Astrocyte (in vitro differentiated cells and primary cell): ENCODE results near the gene CELF4. TPM values are rescaled to one million over a fixed set of nuclear protein-coding genes. Genes with fewer than 3 reads are reported as not detected.

Experiments
- DNase-seq: peaks from one replicate; pipeline ENCODE4 v3.0.0-alpha.2; 2010; ENCODE audit warnings: low read depth
- FAIRE-seq: peaks from 2 replicates; lab custom pipeline; 2011; peaks lifted over from hg19 to GRCh38; lab: Jason Lieb, UNC
- H2AFZ ChIP-seq: 2 replicates; pipeline ENCODE4 v1.6.0; 2012; ENCODE audit warnings: low read depth, low read length, inconsistent platforms
- H3K27ac ChIP-seq: 2 replicates; pipeline ENCODE4 v1.5.1; 2011; ENCODE audit warnings: low read depth, low read length, inconsistent platforms
- H3K27me3 ChIP-seq: 2 replicates; pipeline ENCODE4 v1.6.0; 2011; ENCODE audit warnings: low read length, inconsistent platforms; ENCODE audit not compliant: insufficient read depth
- H3K36me3 ChIP-seq: 2 replicates; pipeline ENCODE4 v1.5.1; 2011; ENCODE audit warnings: low read length, inconsistent platforms; ENCODE audit not compliant: insufficient read depth
- H3K4me1 ChIP-seq: 2 replicates; pipeline ENCODE4 v1.5.1; 2011; ENCODE audit warnings: low read length, inconsistent platforms; ENCODE audit not compliant: insufficient read depth
- H3K4me2 ChIP-seq: 2 replicates; pipeline ENCODE4 v1.6.0; 2012; ENCODE audit warnings: low read length, inconsistent platforms
- H3K4me3 ChIP-seq: 2 replicates; pipeline ENCODE4 v1.5.1; 2011; ENCODE audit warnings: low read depth, mild to moderate bottlenecking, low read length, inconsistent platforms; ENCODE audit not compliant: insufficient read depth
- H3K79me2 ChIP-seq: 2 replicates; pipeline ENCODE4 v1.6.0; 2012; ENCODE audit warnings: mild to moderate bottlenecking, low read length, inconsistent platforms; ENCODE audit not compliant: insufficient read depth
- H3K9ac ChIP-seq: 2 replicates; pipeline ENCODE4 v1.6.0; 2012; ENCODE audit warnings: mild to moderate bottlenecking, low read length, inconsistent platforms
- H3K9me3 ChIP-seq: 2 replicates; pipeline ENCODE4 v1.5.1; 2012; ENCODE audit warnings: low read depth, mild to moderate bottlenecking, low read length, inconsistent platforms; ENCODE audit not compliant: insufficient read depth
- H4K20me1 ChIP-seq: 2 replicates; pipeline ENCODE4 v1.6.0; 2012; ENCODE audit warnings: low read length, inconsistent platforms; ENCODE audit not compliant: insufficient read depth
- H3K27ac Mint-ChIP-seq: one replicate; pipeline ENCODE4 v1.8.0; 2021; ENCODE audit warnings: mild to moderate bottlenecking, mixed read lengths; ENCODE audit not compliant: unreplicated experiment
- H3K27me3 Mint-ChIP-seq: one replicate; pipeline ENCODE4 v1.8.0; 2021; ENCODE audit warnings: low read depth, mixed read lengths; ENCODE audit not compliant: unreplicated experiment
- H3K36me3 Mint-ChIP-seq: one replicate; pipeline ENCODE4 v1.8.0; 2021; ENCODE audit warnings: low read depth, mixed read lengths; ENCODE audit not compliant: unreplicated experiment
- H3K4me1 Mint-ChIP-seq: one replicate; pipeline ENCODE4 v1.8.0; 2021; ENCODE audit warnings: low read depth, mixed read lengths; ENCODE audit not compliant: unreplicated experiment
- H3K4me3 Mint-ChIP-seq: one replicate; pipeline ENCODE4 v1.8.0; 2021; ENCODE audit warnings: mild to moderate bottlenecking, moderate library complexity, mixed read lengths; ENCODE audit not compliant: unreplicated experiment
- H3K9me3 Mint-ChIP-seq: one replicate; pipeline ENCODE4 v1.8.0; 2021; ENCODE audit warnings: mild to moderate bottlenecking, mixed read lengths; ENCODE audit not compliant: unreplicated experiment
- EZH2 ChIP-seq: IDR thresholded peaks from 2 replicates; pipeline ENCODE4 v1.6.1; 2012; ENCODE audit warnings: mild to moderate bottlenecking, low read length, inconsistent platforms; ENCODE audit not compliant: insufficient read depth
- total RNA-seq: library from RNA; stranded (reverse); gene quantifications from 2 replicates; pipeline ENCODE4 v1.2.1, GENCODE V29; 2021
- TF ChIP-seq, protein P1 (sequence below): IDR thresholded peaks from 2 replicates; pipeline ENCODE4 v1.5.1; 2011; ENCODE audit warnings: low read depth, mild to moderate bottlenecking, inconsistent platforms, low read length, moderate library complexity; ENCODE audit not compliant: insufficient read depth

The CELF4 gene
- total RNA-seq, 1 donor from 2014 or later, result 0.16 TPM

GRCh38 chr18:37612524-37613252, 47.1 kb upstream of the CELF4 start:
- Histone ChIP-seq H3K79me2 (no peaks in the 10 kb centered on the region), H2AFZ (no peak overlapping the region), H3K4me1 (no peaks in the 10 kb centered on the region), H3K4me2 (no peak overlapping the region), H4K20me1 (no peaks in the 10 kb centered on the region), H3K9ac (no peak overlapping the region), H3K27ac (no peak overlapping the region), H3K27me3 (no peaks in the 10 kb centered on the region), H3K9me3 (peaks cover 6% of the 10 kb centered on the region), H3K36me3 (no peaks in the 10 kb centered on the region), H3K4me3 (no peak overlapping the region)
- TF ChIP-seq, protein P1, sequence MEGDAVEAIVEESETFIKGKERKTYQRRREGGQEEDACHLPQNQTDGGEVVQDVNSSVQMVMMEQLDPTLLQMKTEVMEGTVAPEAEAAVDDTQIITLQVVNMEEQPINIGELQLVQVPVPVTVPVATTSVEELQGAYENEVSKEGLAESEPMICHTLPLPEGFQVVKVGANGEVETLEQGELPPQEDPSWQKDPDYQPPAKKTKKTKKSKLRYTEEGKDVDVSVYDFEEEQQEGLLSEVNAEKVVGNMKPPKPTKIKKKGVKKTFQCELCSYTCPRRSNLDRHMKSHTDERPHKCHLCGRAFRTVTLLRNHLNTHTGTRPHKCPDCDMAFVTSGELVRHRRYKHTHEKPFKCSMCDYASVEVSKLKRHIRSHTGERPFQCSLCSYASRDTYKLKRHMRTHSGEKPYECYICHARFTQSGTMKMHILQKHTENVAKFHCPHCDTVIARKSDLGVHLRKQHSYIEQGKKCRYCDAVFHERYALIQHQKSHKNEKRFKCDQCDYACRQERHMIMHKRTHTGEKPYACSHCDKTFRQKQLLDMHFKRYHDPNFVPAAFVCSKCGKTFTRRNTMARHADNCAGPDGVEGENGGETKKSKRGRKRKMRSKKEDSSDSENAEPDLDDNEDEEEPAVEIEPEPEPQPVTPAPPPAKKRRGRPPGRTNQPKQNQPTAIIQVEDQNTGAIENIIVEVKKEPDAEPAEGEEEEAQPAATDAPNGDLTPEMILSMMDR, result no peak
- no peak for TF ChIP-seq EZH2
- Mint-ChIP-seq H3K36me3 (no peaks in the 10 kb centered on the region), H3K4me1 (no peaks in the 10 kb centered on the region), H3K27me3 (peaks cover 31% of the 10 kb centered on the region), H3K9me3 (peaks cover 4% of the 10 kb centered on the region), H3K4me3 (no peak overlapping the region), H3K27ac (no peak overlapping the region)
- FAIRE-seq (no peak), DNase-seq (no peak)

DNA sequence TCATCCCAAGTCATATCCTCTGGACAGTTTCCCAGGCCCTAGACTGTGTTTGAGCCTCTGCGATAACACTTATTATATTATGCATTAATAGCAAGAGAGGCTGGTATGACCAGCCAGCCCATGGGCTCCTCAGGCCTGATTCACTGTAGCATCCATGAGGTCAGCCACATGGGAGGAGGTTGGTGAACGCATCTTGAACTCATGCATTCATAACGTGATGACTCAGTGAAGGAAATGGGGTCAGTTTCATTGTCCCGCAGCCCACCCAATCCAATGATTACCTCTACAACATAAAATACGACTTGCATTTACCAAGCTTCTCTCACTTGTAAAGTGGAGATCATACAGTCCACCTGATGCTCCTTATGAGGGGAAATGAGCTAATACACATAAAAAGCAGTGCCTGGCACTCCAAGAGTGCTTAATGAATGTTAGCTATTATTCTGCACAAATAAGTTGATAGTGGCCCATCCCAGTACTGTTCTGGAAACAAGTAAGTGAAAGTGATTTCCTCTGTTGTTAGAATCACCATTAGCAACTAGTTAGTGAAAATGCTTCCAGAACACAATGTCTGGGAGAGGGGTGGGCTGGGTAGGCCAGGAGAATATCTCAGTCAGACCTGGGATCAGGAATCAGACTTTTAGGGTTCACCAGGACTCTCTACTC, 46.1 kb upstream of the CELF4 start:
- no peak for FAIRE-seq
- Histone ChIP-seq H3K36me3 (no peaks in the 10 kb centered on the region), H3K4me2 (no peak overlapping the region), H3K79me2 (no peaks in the 10 kb centered on the region), H3K9ac (no peak overlapping the region), H2AFZ (no peak overlapping the region), H3K9me3 (peaks cover 6% of the 10 kb centered on the region), H3K4me1 (no peaks in the 10 kb centered on the region), H3K27ac (no peak overlapping the region), H3K27me3 (no peaks in the 10 kb centered on the region), H4K20me1 (no peaks in the 10 kb centered on the region), H3K4me3 (no peak overlapping the region)
- Mint-ChIP-seq H3K4me1 (no peaks in the 10 kb centered on the region), H3K27me3 (peaks cover 31% of the 10 kb centered on the region), H3K9me3 (peaks cover under 1% of the 10 kb centered on the region), H3K4me3 (no peak overlapping the region), H3K27ac (no peak overlapping the region), H3K36me3 (no peaks in the 10 kb centered on the region)
- TF ChIP-seq, protein P1, result no peak
- TF ChIP-seq EZH2, result no peak
- DNase-seq, result no peak

DNA sequence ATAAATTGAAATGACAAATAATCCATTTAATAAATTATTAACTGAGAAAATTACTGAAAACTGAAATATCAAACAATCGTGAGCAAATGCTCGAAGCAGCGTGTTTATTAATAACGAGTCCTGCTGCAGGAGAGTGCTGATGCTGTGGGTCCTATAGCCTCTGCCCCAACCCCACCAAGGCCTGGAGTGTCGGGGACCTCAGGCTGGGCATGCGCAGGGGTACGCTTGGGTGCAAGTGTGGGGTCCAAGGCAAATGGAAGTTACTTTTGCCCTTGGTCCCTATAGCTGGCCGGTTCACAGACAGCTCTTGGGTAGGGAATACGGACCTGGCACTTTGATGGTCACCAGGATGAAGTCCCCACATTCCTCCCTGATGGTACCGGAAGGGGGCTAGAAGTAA, 43.3 kb upstream of the CELF4 start:
- Histone ChIP-seq H2AFZ (no peak overlapping the region), H4K20me1 (no peaks in the 10 kb centered on the region), H3K36me3 (no peaks in the 10 kb centered on the region), H3K9me3 (peaks cover 6% of the 10 kb centered on the region), H3K79me2 (no peaks in the 10 kb centered on the region), H3K9ac (no peak overlapping the region), H3K27ac (no peak overlapping the region), H3K27me3 (no peaks in the 10 kb centered on the region), H3K4me1 (no peaks in the 10 kb centered on the region), H3K4me2 (no peak overlapping the region), H3K4me3 (no peak overlapping the region)
- FAIRE-seq (no peak), DNase-seq (no peak)
- Mint-ChIP-seq H3K9me3 (no peaks in the 10 kb centered on the region), H3K27ac (no peak overlapping the region), H3K27me3 (peaks cover 26% of the 10 kb centered on the region), H3K4me3 (no peak overlapping the region), H3K4me1 (no peaks in the 10 kb centered on the region), H3K36me3 (no peaks in the 10 kb centered on the region)
- TF ChIP-seq EZH2, result no peak
- TF ChIP-seq, protein P1, result no peak
